Keratinocyte (primary cell): ENCODE results near the gene FNTB. TPM values are rescaled to one million over a fixed set of nuclear protein-coding genes. Genes with fewer than 3 reads are reported as not detected.

Experiments
- DNase-seq: peaks from one replicate; pipeline ENCODE4 v3.0.0-alpha.2; 2011; ENCODE audit warnings: low read depth, missing footprints, low spot score
- FAIRE-seq: peaks from 2 replicates; lab custom pipeline; 2011; peaks lifted over from hg19 to GRCh38; lab: Jason Lieb, UNC
- H2AFZ ChIP-seq: 2 replicates; pipeline ENCODE4 v1.6.0; 2012; ENCODE audit warnings: low read length, control low read depth, inconsistent platforms; ENCODE audit not compliant: control insufficient read depth
- H3K27ac ChIP-seq: 2 replicates; pipeline ENCODE4 v1.5.1; 2011; ENCODE audit warnings: low read length; ENCODE audit not compliant: control insufficient read depth, insufficient read depth
- H3K27me3 ChIP-seq: 3 replicates; pipeline ENCODE4 v1.6.0; 2011; ENCODE audit warnings: low read length; ENCODE audit not compliant: control insufficient read depth, insufficient read depth; ENCODE audit errors: extremely low read depth
- H3K36me3 ChIP-seq, 2 experiments: 2 replicates in 1 of 2; 3 replicates in 1 of 2; pipeline ENCODE4 v1.5.1; 2011; ENCODE audit warnings: low read length in 2 of 2, mild to moderate bottlenecking in 1 of 2; ENCODE audit not compliant: control insufficient read depth in 2 of 2, insufficient read depth in 2 of 2; ENCODE audit errors: extremely low read depth in 1 of 2
- H3K4me1 ChIP-seq: 3 replicates; pipeline ENCODE4 v1.5.1; 2011; ENCODE audit warnings: low read length; ENCODE audit not compliant: control insufficient read depth, insufficient read depth; ENCODE audit errors: extremely low read depth
- H3K4me2 ChIP-seq: 3 replicates; pipeline ENCODE4 v1.6.0; 2011; ENCODE audit warnings: low read depth, low read length; ENCODE audit not compliant: control insufficient read depth, insufficient read depth; ENCODE audit errors: extremely low read depth
- H3K4me3 ChIP-seq, 3 experiments: fragments of 200-600 bp in 1 of 3; sonication (generic) in 1 of 3; 2 replicates in 2 of 3; 3 replicates in 1 of 3; pipeline ENCODE4 v1.5.1; 2011 to 2016; ENCODE audit warnings: low read length in 3 of 3, mild to moderate bottlenecking in 3 of 3, control low read depth in 2 of 3, inconsistent platforms in 1 of 3, low read depth in 1 of 3, mixed read lengths in 1 of 3, mixed run types in 1 of 3, moderate library complexity in 1 of 3; ENCODE audit not compliant: control insufficient read depth in 2 of 3, insufficient read depth in 2 of 3; ENCODE audit errors: extremely low read depth in 1 of 3
- H3K79me2 ChIP-seq: 2 replicates; pipeline ENCODE4 v1.6.0; 2012; ENCODE audit warnings: low read length; ENCODE audit not compliant: control insufficient read depth, insufficient read depth
- H3K9ac ChIP-seq: 3 replicates; pipeline ENCODE4 v1.6.0; 2011; ENCODE audit warnings: low read length; ENCODE audit not compliant: control insufficient read depth, insufficient read depth; ENCODE audit errors: extremely low read depth
- H3K9me1 ChIP-seq: 3 replicates; pipeline ENCODE4 v1.6.0; 2011; ENCODE audit warnings: low read length; ENCODE audit not compliant: control insufficient read depth, insufficient read depth; ENCODE audit errors: extremely low read depth
- H3K9me3 ChIP-seq: 2 replicates; pipeline ENCODE4 v1.5.1; 2012; ENCODE audit warnings: low read depth, low read length; ENCODE audit not compliant: control insufficient read depth
- H4K20me1 ChIP-seq: 3 replicates; pipeline ENCODE4 v1.6.0; 2011; ENCODE audit warnings: low read length; ENCODE audit not compliant: control insufficient read depth, insufficient read depth; ENCODE audit errors: extremely low read depth
- EZH2 ChIP-seq: IDR thresholded peaks from one replicate; pipeline ENCODE4 v1.6.1; 2012; ENCODE audit warnings: inconsistent platforms, mild to moderate bottlenecking, low read length, moderate library complexity
- dilution Hi-C: fragments of 300-500 bp; cut with MboI; formaldehyde crosslinking; loops from one replicate; pipeline ENCODE4 v1.7.0; 2020; ENCODE audit warnings: low sequenced_read_pairs; ENCODE audit not compliant: extremely low pct_ligation_motif_present
- polyA plus RNA-seq, 5 experiments: library from polyadenylated mRNA; depleted of rRNA in 3 of 5; stranded (reverse) in 3 of 5; stranded (forward) in 1 of 5; unstranded in 1 of 5; fragments of >200 nt; gene quantifications; 1 replicate in 1 of 5; 2 replicates in 3 of 5; 3 replicates in 1 of 5; pipeline versions ENCODE4 v1.2.1 to v1.2.3, GENCODE V29; 2011 to 2012; ENCODE audit warnings: missing spikeins in 2 of 5, low read depth in 1 of 5, low replicate concordance in 1 of 5
- TF ChIP-seq, protein P1 (sequence below), 3 experiments: IDR thresholded peaks in 1 of 3; conservative IDR thresholded peaks in 1 of 3; optimal IDR thresholded peaks in 1 of 3; 2 replicates in 2 of 3; 3 replicates in 1 of 3; pipeline versions ENCODE3 to v1.5.1; 2011; ENCODE audit warnings: low read length in 3 of 3, mild to moderate bottlenecking in 3 of 3, moderate library complexity in 2 of 3, control low read depth in 1 of 3, inconsistent platforms in 1 of 3; ENCODE audit not compliant: insufficient read depth in 2 of 3; ENCODE audit errors: extremely low read depth in 1 of 3

Gene FNTB
- polyA plus RNA-seq, 1 donor (not counting 4 experiments of a cell fraction or from before 2014, with no cell fraction given): 10.1 TPM

DNA sequence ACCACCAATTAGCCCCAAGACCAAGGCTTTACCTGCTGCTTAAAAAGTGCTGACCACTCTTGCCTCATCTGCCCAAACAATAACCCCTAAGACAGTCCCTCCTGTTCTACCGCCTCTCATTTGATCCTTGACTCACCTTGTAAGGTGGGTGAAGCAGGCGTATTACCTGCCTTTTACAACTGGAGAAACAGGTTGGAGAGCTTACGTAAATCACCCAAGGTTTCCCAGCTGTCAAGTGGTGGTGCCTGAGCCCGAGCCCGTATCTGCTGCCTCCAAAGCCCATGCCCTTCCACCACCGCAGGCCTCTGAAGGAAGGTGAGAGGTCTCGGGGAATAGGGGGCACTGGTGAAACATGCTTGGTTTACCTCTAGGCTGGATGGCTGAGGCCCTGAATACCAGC is 79.0 kb downstream of the FNTB start:
- TF ChIP-seq, protein P1, sequence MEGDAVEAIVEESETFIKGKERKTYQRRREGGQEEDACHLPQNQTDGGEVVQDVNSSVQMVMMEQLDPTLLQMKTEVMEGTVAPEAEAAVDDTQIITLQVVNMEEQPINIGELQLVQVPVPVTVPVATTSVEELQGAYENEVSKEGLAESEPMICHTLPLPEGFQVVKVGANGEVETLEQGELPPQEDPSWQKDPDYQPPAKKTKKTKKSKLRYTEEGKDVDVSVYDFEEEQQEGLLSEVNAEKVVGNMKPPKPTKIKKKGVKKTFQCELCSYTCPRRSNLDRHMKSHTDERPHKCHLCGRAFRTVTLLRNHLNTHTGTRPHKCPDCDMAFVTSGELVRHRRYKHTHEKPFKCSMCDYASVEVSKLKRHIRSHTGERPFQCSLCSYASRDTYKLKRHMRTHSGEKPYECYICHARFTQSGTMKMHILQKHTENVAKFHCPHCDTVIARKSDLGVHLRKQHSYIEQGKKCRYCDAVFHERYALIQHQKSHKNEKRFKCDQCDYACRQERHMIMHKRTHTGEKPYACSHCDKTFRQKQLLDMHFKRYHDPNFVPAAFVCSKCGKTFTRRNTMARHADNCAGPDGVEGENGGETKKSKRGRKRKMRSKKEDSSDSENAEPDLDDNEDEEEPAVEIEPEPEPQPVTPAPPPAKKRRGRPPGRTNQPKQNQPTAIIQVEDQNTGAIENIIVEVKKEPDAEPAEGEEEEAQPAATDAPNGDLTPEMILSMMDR (optimal IDR thresholded peaks at IDR 0.05 in 1 of 3, IDR thresholded peaks at IDR 0.05 in 1 of 3, conservative IDR thresholded peaks at IDR 0.05 in 1 of 3; ENCODE audit: extremely low read depth in 1 of 3, insufficient read depth in 2 of 3, low read length in 3 of 3): no peak
- no peak for TF ChIP-seq EZH2
- Histone ChIP-seq H3K9me3 (no peaks in the 10 kb centered on the region), H2AFZ (no peak overlapping the region), H3K79me2 (no peaks in the 10 kb centered on the region), H4K20me1 (no peaks in the 10 kb centered on the region), H3K4me3 (no peak overlapping the region), H3K36me3 (peaks cover 16 to 26% of the 10 kb centered on the region in 2 experiments), H3K27ac (no peak overlapping the region), H3K9ac (no peak overlapping the region), H3K4me2 (no peak overlapping the region), H3K9me1 (peaks cover 2% of the 10 kb centered on the region), H3K4me1 (peaks cover 13% of the 10 kb centered on the region), H3K27me3 (no peaks in the 10 kb centered on the region)
- DNase-seq (no peak), FAIRE-seq (no peak)
- dilution Hi-C loops: no loop called here

DNA sequence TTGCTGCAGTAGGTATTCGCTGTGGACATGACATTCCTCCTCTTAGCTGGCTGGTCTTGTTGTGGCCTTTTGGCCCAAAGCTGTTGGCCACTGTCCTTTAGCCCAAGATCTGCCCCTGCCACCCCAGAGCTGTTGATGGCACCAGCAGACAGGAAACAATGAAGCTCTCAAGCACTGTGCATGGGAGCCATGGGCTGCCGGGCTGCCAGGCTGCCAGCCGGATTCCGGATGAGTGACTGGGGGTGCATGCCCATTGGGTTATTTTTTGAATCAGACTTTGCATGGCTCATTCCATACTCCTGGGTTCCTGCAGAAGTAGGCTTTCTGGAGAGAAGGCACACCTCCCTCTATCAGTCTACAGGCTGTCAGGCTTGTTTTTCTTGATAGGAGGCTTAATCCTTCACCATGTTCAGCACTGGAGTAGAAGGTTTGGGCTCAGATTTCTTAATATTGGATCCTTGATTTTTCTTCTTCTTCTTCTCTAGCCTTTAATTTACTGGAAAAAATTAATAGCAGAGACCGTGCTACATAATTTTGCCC is 83.2 kb downstream of the FNTB start:
- Histone ChIP-seq H3K9ac (no peak overlapping the region), H4K20me1 (no peaks in the 10 kb centered on the region), H2AFZ (no peak overlapping the region), H3K9me3 (no peaks in the 10 kb centered on the region), H3K36me3 (peaks cover 18 to 23% of the 10 kb centered on the region in 2 experiments), H3K79me2 (no peaks in the 10 kb centered on the region), H3K27me3 (no peaks in the 10 kb centered on the region), H3K4me2 (no peak overlapping the region), H3K4me1 (peaks cover 15% of the 10 kb centered on the region), H3K27ac (no peak overlapping the region), H3K4me3 (no peak overlapping the region), H3K9me1 (no peaks in the 10 kb centered on the region)
- DNase-seq (no peak), FAIRE-seq (no peak)
- TF ChIP-seq EZH2: no peak
- TF ChIP-seq, protein P1 (optimal IDR thresholded peaks at IDR 0.05 in 1 of 3, IDR thresholded peaks at IDR 0.05 in 1 of 3, conservative IDR thresholded peaks at IDR 0.05 in 1 of 3; ENCODE audit: extremely low read depth in 1 of 3, insufficient read depth in 2 of 3, low read length in 3 of 3): no peak
- dilution Hi-C loops: no loop called here
